ENCODE measurements around the gene RAB40B.

GRCh38 chr17:82664276-82664575 is 34.3 kb downstream of the RAB40B start:
- TF ChIP-seq POLR2A (IDR thresholded peaks at IDR 0.05) (no peak), CTCF (IDR thresholded peaks at IDR 0.05 in 4 of 5, conservative IDR thresholded peaks at IDR 0.05 in 1 of 5) (no peak)

Measured in gastrocnemius medialis (tissue), 4 donors.